Muscle of back (tissue), 11 donors: ENCODE measurements around the gene TOR2A. TPM values are rescaled to one million over a fixed set of nuclear protein-coding genes. Genes with fewer than 3 reads are reported as not detected.

Source experiments
- DNase-seq, 3 donors: peaks; one replicate each; pipeline versions ENCODE4 v3.0.0 to v3.0.0-alpha.2; 2013
- polyA plus RNA-seq, 10 donors: library from polyadenylated mRNA; unstranded; fragments of 120-200 nt; gene quantifications; one replicate each; pipeline ENCODE4 v1.2.1, GENCODE V29; 2013; ENCODE audit not compliant: insufficient read length in 10 of 10

The TOR2A gene
- polyA plus RNA-seq, 10 donors = 5.8 to 11.8 (median 7.1) TPM

- no peak for DNase-seq
These were observed 12.9 kb downstream of the TOR2A start for GRCh38 chr9:127722055-127722745.

GRCh38 chr9:127721391-127721821, 13.7 kb downstream of the TOR2A start:
- no peak for DNase-seq

DNA sequence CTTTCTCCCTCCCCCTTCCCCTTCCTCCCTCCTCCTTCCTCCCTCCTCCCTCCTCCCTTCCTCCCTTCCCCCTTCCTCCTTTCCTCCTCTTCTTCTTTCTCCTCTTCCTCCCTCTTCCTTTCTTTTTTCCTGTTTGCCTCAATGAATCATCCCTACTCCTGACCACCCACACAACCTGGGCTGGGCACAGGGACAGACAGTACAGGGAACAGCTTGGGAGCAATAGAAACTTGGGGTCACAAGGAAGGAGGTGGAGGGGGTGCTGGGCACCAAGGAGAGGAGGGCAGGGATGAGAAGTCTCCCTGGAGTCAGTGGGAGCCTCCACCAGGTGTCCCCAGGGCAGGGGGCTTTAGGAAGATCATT, 14.2 kb downstream of the TOR2A start:
- DNase-seq = no peak

GRCh38 chr9:127720031-127720864, 14.8 kb downstream of the TOR2A start:
- no peak for DNase-seq

DNA sequence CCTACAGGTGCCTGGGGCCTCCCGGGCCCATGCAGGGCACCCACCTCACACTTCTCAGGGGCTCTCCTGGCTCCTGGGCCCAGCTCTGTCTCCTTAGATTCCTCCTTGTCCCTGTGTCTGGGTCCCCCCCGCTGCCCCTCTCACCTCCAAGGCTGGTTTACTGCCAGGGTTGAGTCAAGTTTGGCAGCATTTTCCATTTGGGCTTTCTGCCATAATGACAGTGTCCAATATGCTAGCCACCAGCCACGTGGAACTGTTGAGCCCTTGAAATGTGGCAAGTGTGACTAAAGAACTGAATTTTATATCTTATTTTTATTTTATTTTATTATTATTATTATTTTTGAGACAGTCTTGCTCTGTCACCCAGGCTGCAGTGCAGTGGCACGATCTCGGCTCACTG, 17.3 kb downstream of the TOR2A start:
- no peak for DNase-seq

DNA sequence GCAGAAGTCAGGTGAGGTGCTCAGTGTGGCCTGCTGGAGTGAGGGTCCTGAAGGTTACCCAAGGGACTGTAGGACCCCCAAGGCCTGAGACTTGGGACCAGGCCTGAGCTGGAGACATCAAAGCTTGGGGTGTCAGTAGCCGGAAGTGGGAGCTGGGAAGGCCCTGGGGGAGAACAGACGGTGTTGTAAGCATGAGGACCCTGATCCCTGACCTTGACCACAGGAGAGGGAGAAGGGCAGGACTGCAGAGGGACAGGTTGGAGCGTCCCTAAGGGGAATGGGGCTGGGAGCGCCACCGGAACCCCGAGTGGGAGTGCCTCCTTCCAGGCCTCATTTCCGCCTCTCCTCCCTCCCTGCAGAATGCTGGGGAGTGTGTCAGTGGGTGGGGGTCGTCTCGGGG, 18.7 kb downstream of the TOR2A start:
- no peak for DNase-seq

DNA sequence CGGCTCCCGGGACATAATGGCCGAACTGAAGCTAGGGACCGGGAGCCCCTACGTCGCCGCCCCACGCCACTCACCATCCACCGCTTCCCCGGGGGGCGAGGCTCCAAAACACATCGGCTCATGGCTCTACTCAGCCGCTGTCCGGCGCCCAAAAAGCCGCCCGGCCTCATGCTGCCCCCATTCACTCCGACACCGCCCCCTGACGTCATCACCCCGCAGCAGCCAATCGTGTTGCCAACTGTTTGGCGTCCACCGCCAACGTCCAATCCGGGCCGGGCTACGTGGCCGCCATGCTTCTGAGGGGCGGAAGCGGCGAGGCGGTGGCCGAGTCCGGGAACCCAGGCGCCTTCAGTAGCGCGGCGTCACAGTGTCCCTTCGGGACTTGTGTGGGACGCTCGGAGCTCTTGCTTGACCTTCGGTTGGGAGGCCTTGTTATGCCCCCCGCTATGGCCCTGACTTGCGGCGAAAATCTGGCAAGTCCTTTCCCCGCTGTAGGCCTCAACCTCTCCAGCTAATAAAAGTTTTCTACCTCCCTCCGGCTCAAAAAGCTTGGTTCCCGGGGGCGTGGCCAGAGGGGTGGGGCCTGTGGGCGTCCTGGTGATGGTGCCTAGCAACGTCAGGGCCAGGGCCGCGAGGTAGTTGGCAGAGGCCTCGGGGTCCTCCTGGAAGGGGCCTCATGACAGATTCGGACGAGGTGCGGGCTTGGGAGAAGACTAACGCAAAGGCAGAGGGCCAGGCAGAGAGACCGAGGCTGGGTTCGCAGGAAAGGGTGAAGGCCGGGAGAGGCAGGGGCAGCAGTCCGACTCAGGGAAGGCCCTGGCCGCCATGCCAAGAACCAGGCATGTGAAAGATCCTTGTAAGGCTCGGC, 19.4 kb downstream of the TOR2A start, which contains the start of the genes PTRH1 and TTC16:
Gene PTRH1, minus strand, starts transcription at position 194 of the 868 bp plus-strand sequence. Its CDS starts 24 bp downstream, at position 170.
Gene TTC16, plus strand, starts transcription at position 610 of the 868 bp plus-strand sequence. Its CDS starts 67 bp downstream, at position 677.
- DNase-seq = peak; percentile 96 to 99 (median 98)

DNA sequence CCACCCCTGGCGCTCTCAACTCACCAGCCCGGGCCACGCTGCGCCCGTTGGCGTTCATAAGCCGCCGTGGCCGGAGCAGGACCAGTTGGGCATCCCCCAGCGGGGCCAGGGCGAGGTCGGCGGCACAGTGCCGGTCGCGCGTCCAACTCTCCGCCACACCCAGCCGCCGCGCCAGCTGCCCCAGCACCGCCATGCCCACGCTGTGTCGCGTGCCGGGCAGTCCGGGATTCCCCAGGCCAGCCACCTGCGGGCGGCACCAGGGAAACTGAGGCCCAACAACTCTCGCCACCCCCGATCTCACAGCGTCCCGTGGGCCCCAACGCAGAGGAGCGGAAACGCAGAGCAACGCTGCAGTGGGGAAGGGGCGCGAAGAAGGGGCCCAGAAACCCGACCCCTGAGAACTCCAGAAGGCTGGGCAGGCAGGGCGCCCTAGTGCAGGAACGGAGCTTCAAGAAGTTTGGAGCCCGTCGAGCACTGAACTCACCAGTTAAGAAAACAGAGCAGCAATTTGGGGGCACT, 20.1 kb downstream of the TOR2A start:
- DNase-seq = no peak

DNA sequence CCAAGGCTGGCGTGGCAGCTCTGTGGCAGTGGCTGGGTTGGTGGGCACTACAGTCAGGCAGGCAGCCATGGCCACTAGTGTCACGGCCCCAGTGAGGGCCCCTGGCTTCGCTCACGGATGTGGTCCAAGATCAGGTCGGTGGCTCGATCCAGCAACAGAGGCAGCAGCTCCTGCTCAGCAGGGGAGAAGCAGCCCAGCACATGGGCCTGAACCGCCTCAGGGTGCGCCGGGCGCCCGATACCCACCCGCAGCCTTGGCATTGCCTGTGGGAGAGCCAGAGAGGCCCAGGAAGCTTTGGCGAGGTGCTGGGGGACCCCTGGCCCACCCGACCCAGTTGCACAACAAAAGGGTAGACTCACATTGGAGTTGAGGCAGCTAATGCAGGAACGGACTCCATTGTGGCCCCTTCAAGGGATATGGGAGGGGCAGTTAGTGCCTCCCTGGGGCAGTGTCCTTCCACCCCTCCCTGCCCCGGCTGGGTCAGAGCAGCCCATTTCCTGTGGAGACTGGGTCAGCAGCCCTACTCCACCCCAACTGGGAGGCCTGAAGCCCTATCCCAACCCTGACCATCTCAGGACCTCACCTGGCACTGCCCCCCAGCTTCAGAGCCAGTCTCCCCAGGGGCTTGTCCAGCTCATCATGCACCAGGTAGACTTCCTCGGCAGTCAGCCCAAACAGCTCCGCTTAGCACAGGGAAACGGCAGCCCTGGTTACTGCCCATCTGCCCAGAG, 20.9 kb downstream of the TOR2A start:
- no peak for DNase-seq

- no peak for DNase-seq
These were observed 22.2 kb downstream of the TOR2A start for GRCh38 chr9:127712867-127713266.

- DNase-seq = no peak
These were observed 22.7 kb downstream of the TOR2A start for GRCh38 chr9:127712371-127712770.

DNA sequence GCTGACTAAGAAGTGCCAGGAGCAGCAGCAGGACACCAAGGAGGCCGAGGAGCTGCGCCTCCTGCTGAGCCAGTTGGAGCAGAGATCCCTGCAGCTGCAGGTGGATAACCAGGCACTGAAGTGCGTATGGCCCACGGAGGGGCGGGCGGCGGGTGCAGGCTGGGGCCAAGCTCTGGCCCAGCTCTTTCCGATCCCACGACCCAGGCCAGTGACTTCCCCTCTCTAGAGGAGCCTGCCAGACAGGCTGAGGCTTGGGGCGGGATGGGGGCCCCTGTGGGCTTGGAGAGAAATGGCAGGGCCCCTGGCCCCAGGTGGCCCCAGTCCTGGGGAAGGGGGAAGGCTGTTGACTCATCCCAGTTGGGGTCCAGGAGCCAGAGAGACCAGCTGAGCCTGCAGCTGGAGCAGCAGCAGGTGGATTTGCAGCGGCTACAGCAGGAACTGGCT, 23.2 kb downstream of the TOR2A start:
- peak in 1 of 3 donors; percentile 69 for DNase-seq

GRCh38 chr9:127711226-127711701, 23.8 kb downstream of the TOR2A start:
- no peak for DNase-seq

DNA sequence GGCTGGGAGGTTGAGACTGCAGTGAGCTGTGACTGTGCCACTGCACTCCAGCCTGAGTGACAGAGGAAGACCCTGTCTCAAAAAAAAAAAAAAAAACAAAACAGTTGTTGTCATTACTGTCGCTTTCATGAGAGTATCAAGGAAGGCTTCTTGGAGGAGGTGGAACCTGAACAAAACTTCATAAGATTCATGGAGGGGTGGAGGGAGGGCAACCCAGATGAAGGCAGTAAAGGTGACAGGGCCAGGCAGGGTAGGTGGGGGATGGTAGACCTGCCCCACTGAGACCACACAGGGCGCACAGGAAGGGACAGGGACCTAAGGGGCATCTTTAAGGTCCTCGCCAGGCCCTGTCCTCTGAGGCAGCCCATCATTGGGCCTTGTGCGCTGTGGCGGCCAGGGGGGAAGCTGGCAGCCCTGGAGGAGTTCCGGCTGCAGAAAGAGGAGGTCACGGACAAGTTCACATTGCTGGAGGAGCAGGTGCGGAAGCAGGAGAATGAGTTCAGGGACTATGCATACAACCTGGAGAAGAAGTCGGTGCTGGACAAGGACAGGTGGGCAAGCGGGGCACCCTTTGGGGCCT, 24.8 kb downstream of the TOR2A start:
- DNase-seq = no peak

GRCh38 chr9:127708952-127709587, 26.0 kb downstream of the TOR2A start:
- DNase-seq = no peak

- no peak for DNase-seq
These were observed 27.3 kb downstream of the TOR2A start for GRCh38 chr9:127707766-127708165.

DNA sequence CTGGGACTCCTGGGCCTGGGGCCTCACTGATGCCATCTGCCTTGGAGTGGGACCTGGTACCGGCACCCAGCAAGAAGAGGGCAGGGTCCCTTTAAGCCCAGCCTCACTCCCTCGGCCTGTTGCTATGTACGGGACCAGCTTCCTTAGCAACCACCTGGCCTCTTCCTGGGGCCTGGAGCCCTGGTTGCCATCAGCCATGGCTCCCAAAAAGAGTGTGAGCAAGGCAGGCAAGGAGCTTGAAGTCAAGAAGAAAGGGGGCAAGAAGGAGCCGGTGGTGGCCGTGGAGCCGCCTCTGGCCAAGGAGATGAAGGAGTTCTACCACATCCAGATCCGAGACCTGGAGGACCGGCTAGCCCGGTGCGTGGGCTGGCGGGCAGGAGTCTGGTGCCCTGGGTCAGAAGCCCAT, 28.3 kb downstream of the TOR2A start, which contains the start of gene CFAP157:
Gene CFAP157, plus strand, starts transcription at position 153 of the 406 bp plus-strand sequence. Its CDS starts 44 bp downstream, at position 197.
- no peak for DNase-seq

DNA sequence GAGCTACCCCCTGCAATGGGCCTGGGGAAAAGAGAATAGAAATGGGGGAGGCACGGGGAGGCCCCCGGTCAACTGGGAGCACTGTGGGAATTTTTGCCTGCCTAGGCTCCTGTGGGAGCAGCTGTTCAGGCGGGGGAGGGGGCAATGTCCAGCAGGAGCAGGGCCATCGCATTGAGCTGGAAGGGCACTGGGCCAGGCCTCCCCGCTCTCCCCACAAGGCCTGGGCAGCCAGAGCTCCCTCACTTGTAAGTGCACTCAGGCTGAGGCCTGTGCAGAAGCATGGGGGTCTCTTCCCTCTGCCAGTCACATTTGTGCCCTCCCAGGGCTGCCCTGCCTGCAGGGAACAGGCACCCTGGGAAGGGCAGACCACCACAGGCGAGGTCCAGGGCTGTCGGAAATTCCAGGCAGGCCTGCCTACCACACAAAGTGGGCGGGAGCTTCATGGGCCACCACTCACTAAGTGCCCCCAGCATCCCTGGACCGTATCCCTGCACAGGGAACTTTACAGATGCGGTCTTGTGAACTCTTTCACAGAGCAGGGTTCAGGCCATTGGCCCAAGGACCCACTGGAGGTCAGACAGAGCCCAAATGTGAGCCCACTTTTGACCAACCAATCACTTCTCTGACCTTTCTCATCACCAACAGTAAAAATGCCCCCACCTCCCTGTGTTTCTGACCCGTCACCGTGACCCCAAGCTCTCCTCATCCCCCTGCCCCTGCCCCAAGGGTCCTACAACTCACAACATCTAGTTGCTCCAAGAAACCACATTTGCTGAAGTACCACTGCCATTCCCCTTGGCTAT, 29.3 kb downstream of the TOR2A start:
- DNase-seq = no peak
